Upper lobe of right lung (tissue), 1 donor: ENCODE results near the gene MOB3A. TPM values are rescaled to one million over a fixed set of nuclear protein-coding genes. Genes with fewer than 3 reads are reported as not detected.

ENCODE experiments used
- ATAC-seq: fragments of 200-7000 bp; cut with Tn5 transposase; one replicate; pipeline ENCODE4 v1.9.1; 2020; ENCODE audit warnings: mild to moderate bottlenecking, moderate library complexity
- DNase-seq: peaks from one replicate; pipeline ENCODE4 v3.0.0-alpha.2; 2020
- H3K27ac ChIP-seq: fragments of 200-600 bp; one replicate; pipeline ENCODE4 v1.8.0; 2022
- H3K27me3 ChIP-seq: fragments of 200-600 bp; one replicate; pipeline ENCODE4 v1.8.0; 2022; ENCODE audit warnings: mild to moderate bottlenecking
- H3K36me3 ChIP-seq: fragments of 200-600 bp; one replicate; pipeline ENCODE4 v1.8.0; 2022
- H3K4me1 ChIP-seq: fragments of 200-600 bp; one replicate; pipeline ENCODE4 v1.8.0; 2022
- H3K4me3 ChIP-seq: fragments of 200-600 bp; one replicate; pipeline ENCODE4 v1.8.0; 2022; ENCODE audit warnings: mild to moderate bottlenecking
- H3K9me3 ChIP-seq: fragments of 200-600 bp; one replicate; pipeline ENCODE4 v1.8.0; 2022
- CTCF ChIP-seq: fragments of 200-600 bp; IDR thresholded peaks from one replicate; pipeline ENCODE4 v1.8.0; 2022; ENCODE audit warnings: antibody characterized with exemption
- intact Hi-C: fragments of 100-400 bp; cut with DNase I; formaldehyde crosslinking; loops from one replicate; pipeline ENCODE4 v1.11.0; 2022
- long read RNA-seq: library from polyadenylated mRNA; unstranded; transcript quantifications from one replicate; pipeline ENCODE4 v2.0.0, GENCODE V29; 2021
- total RNA-seq: library from RNA; stranded (reverse); fragmentation: NEBNext Ultra II Directional; extraction: Animal tissue kit (Norgen Biotek cat#: 25700); gene quantifications from one replicate; pipeline ENCODE4 v1.2.1, GENCODE V29; 2021
- donor health status: DM: no; HTN: yes; CAD: no; lungs with severe emphysema.

The MOB3A gene
- total RNA-seq = 58.8 TPM
- long read RNA-seq, transcript MOB3A-209 (3 exons, 1,071 nt) = minor isoform, 6 of 71 reads
- long read RNA-seq, transcript MOB3A-201 (5 exons, 3,391 nt) = major isoform, 33 of 71 reads
- long read RNA-seq, partial matches to known transcripts = 28 of 71 reads
- long read RNA-seq, other reads (novel, unspliced or antisense) = 4 of 71 reads

DNA sequence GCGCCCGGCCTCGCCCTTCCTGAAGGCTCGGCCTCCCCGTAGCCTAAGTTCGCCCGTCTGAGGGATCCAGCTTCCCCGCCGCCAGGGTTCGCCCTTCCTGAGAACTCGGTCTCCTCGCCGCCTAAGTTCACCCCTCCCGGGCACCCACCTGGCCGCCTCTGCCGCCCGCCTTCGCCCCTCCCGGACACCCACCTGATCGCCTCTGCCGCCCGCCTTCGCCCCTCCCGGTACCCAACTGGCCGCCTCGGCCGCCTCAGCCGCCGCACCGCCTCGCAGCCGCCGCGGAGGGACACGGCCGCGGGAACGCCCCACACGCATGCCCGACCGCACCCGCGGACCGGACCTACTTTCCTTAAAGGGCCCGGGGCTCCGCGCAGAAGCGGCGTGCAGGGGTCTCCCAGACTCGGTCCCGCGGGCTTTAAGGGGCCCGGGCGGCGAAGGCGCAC is at the start of gene MOB3A:
Gene MOB3A (minus strand): TSS at position 293 of the 446 bp plus-strand sequence. CDS start 17,766 bp downstream, outside the sequence.
- Histone ChIP-seq H3K4me1 (peaks cover 49% of the 10 kb centered on the region), H3K36me3 (peaks cover 23% of the 10 kb centered on the region), H3K9me3 (no peaks in the 10 kb centered on the region), H3K27me3 (no peaks in the 10 kb centered on the region), H3K27ac (peak within 1 kb of the TSS; percentile 96), H3K4me3 (peak within 1 kb of the TSS; percentile 83)
- peak; percentile 78 for ATAC-seq
- DNase-seq = peak; percentile 97
- intact Hi-C loops = no loop called here
- TF ChIP-seq CTCF = peak; percentile 34

- no peak for ATAC-seq
- H3K4me1 ChIP-seq = peaks cover 26% of the 10 kb centered on the region
- no peak overlapping the region for H3K4me3 ChIP-seq
- DNase-seq = no peak
- intact Hi-C loops = no loop called here
- no peak overlapping the region for H3K27ac ChIP-seq
- no peak for TF ChIP-seq CTCF
- no peaks in the 10 kb centered on the region for H3K27me3 ChIP-seq
- no peaks in the 10 kb centered on the region for H3K9me3 ChIP-seq
- peaks cover 4% of the 10 kb centered on the region for H3K36me3 ChIP-seq
Observed at GRCh38 chr19:2145831-2146241, 49.7 kb upstream of the MOB3A start.

DNA sequence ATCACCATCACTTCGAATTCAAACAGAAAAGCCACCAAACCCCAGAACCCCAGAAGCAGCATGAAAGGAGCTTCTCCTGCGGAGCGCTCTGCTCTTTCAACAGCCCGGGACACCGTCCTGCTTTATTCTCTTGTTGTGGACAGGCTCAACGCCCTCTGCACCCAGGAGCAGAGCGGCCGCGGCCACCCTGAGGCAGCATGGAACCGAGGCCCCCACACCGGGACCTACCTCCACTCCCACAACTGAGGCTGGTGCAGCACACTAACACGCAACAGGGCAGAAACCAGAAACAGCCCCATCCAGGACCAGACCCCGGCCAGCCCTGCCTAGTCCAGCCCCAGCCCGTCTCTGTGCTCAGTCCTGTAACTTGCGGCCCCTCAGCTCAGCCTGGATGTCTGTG is 48.1 kb upstream of the MOB3A start:
- H3K27me3 ChIP-seq = no peaks in the 10 kb centered on the region
- intact Hi-C loops = no loop called here
- no peak for DNase-seq
- peaks cover 19% of the 10 kb centered on the region for H3K36me3 ChIP-seq
- no peaks in the 10 kb centered on the region for H3K9me3 ChIP-seq
- no peak overlapping the region for H3K4me3 ChIP-seq
- ATAC-seq = peak; percentile 24
- H3K4me1 ChIP-seq = peaks cover 13% of the 10 kb centered on the region
- no peak for TF ChIP-seq CTCF
- no peak overlapping the region for H3K27ac ChIP-seq

- ATAC-seq (no peak), DNase-seq (no peak)
- intact Hi-C loops = no loop called here
- H3K36me3 ChIP-seq = peaks cover 33% of the 10 kb centered on the region
- H3K4me1 ChIP-seq = no peaks in the 10 kb centered on the region
- H3K27me3 ChIP-seq = no peaks in the 10 kb centered on the region
- no peaks in the 10 kb centered on the region for H3K9me3 ChIP-seq
- H3K27ac ChIP-seq = no peak overlapping the region
- TF ChIP-seq CTCF = no peak
- H3K4me3 ChIP-seq = no peak overlapping the region
Observed at GRCh38 chr19:2142173-2142829, 46.2 kb upstream of the MOB3A start.

DNA sequence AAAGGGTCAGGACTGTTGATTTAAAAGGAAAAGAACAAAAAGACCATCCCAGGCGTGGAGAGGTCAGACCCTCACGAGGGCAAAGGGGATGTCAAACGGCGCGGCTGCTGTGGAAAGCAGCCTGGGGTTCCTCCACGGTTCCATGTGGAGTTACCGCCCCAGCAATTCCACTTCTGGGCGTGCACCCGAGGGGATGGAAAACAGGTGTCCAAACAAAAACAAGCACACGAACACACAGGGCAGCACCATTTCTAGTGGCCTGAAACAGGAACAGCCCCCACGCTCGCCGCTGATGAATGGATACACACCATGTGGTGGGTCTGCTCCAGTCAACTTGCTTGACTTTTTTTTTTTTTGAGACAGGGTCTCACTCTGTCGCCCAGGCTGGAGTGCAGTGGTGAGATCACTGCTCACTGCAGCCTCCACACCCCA is 44.0 kb upstream of the MOB3A start:
- peaks cover 46% of the 10 kb centered on the region for H3K36me3 ChIP-seq
- intact Hi-C loops = no loop called here
- no peak overlapping the region for H3K4me3 ChIP-seq
- DNase-seq (no peak), ATAC-seq (no peak)
- H3K4me1 ChIP-seq = no peaks in the 10 kb centered on the region
- H3K27me3 ChIP-seq = no peaks in the 10 kb centered on the region
- TF ChIP-seq CTCF = no peak
- no peak overlapping the region for H3K27ac ChIP-seq
- H3K9me3 ChIP-seq = no peaks in the 10 kb centered on the region
